GM19025 (cell line): ENCODE results near the gene MGA.
"Not testable (repeated sequence)": the region's sequence is repeated elsewhere in the genome, so short reads cannot be mapped to it uniquely, and the experiment has no call there.

Experiments used
- ATAC-seq: cut with Tn5 transposase; IDR thresholded peaks from one replicate; pipeline ENCODE4 v1.9.1; 2021; ENCODE audit warnings: mild to moderate bottlenecking, low read depth, moderate library complexity; ENCODE audit not compliant: unreplicated experiment

MGA gene

GRCh38 chr15:41703120-41703519 lies 42.9 kb downstream of the MGA start:
- no peak for ATAC-seq

- no peak for ATAC-seq
Measured at GRCh38 chr15:41713047-41713446, 52.8 kb downstream of the MGA start.

GRCh38 chr15:41714291-41714690 lies 54.1 kb downstream of the MGA start:
- ATAC-seq, result no peak

GRCh38 chr15:41716864-41717263 lies 56.7 kb downstream of the MGA start:
- ATAC-seq, result no peak

GRCh38 chr15:41727143-41727542 lies 66.9 kb downstream of the MGA start:
- no peak for ATAC-seq

GRCh38 chr15:41728061-41728460 lies 67.9 kb downstream of the MGA start:
- not testable (repeated sequence) for ATAC-seq

- no peak for ATAC-seq
Measured at GRCh38 chr15:41730543-41730942, 70.3 kb downstream of the MGA start.

GRCh38 chr15:41732483-41732882 lies 72.3 kb downstream of the MGA start:
- no peak for ATAC-seq

- no peak for ATAC-seq
Measured at GRCh38 chr15:41734079-41734478, 73.9 kb downstream of the MGA start.

- ATAC-seq, result no peak
Measured at GRCh38 chr15:41735046-41735445, 74.8 kb downstream of the MGA start.

GRCh38 chr15:41735492-41735891 lies 75.3 kb downstream of the MGA start:
- ATAC-seq, result not testable (repeated sequence)

- no peak for ATAC-seq
Measured at GRCh38 chr15:41746802-41747201, 86.6 kb downstream of the MGA start.

GRCh38 chr15:41756198-41756597 lies 96.0 kb downstream of the MGA start:
- no peak for ATAC-seq

GRCh38 chr15:41772720-41773331 lies 112.6 kb downstream of the MGA start:
- no peak for ATAC-seq

- ATAC-seq, result no peak
Measured at GRCh38 chr15:41773332-41773728, 113.1 kb downstream of the MGA start.

- ATAC-seq, result no peak
Measured at GRCh38 chr15:41773729-41774061, 113.5 kb downstream of the MGA start.

- ATAC-seq, result peak; percentile 80
Measured at GRCh38 chr15:41774062-41774881, 114.1 kb downstream of the MGA start, which contains the start of gene MAPKBP1. Gene MAPKBP1, plus strand, starts transcription at chr15:41774484. Its CDS starts 792 bp downstream, at chr15:41775276.

- no peak for ATAC-seq
Measured at GRCh38 chr15:41774882-41775417, 114.7 kb downstream of the MGA start.

GRCh38 chr15:41775651-41776050 lies 115.4 kb downstream of the MGA start:
- no peak for ATAC-seq

GRCh38 chr15:41777421-41777973 lies 117.3 kb downstream of the MGA start:
- no peak for ATAC-seq

GRCh38 chr15:41778521-41778920 lies 118.3 kb downstream of the MGA start:
- no peak for ATAC-seq
